ENCODE measurements around the gene PDCD1LG2.

DNA sequence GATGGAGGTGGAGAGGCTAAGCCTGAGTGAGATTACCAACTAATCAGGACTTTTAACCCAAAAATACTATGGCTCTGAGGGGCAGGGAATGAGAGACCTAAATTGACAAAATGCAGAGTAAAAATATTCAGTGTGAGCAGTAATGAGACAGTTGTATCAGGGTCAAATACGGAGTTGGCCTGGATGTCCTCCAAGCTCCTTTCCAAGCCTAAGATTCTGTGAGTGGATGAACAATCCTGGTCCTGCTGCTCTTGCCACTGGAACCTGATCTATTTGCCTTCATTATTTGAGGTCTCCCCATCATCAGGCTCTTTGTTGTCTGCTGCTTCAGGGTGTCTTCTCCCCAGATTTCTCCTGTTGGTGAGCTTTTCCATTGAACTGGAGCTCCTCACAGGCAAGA, 1.1 kb downstream of the PDCD1LG2 start:
- TF ChIP-seq, protein P1, sequence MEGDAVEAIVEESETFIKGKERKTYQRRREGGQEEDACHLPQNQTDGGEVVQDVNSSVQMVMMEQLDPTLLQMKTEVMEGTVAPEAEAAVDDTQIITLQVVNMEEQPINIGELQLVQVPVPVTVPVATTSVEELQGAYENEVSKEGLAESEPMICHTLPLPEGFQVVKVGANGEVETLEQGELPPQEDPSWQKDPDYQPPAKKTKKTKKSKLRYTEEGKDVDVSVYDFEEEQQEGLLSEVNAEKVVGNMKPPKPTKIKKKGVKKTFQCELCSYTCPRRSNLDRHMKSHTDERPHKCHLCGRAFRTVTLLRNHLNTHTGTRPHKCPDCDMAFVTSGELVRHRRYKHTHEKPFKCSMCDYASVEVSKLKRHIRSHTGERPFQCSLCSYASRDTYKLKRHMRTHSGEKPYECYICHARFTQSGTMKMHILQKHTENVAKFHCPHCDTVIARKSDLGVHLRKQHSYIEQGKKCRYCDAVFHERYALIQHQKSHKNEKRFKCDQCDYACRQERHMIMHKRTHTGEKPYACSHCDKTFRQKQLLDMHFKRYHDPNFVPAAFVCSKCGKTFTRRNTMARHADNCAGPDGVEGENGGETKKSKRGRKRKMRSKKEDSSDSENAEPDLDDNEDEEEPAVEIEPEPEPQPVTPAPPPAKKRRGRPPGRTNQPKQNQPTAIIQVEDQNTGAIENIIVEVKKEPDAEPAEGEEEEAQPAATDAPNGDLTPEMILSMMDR (conservative IDR thresholded peaks at IDR 0.05; ENCODE audit: low read length): no peak
- TF ChIP-seq EZH2phosphoT487 (IDR thresholded peaks at IDR 0.05; ENCODE audit: borderline replicate concordance): no peak
